Measurements from ENCODE around the gene SREBF1.

Gene SREBF1

DNA sequence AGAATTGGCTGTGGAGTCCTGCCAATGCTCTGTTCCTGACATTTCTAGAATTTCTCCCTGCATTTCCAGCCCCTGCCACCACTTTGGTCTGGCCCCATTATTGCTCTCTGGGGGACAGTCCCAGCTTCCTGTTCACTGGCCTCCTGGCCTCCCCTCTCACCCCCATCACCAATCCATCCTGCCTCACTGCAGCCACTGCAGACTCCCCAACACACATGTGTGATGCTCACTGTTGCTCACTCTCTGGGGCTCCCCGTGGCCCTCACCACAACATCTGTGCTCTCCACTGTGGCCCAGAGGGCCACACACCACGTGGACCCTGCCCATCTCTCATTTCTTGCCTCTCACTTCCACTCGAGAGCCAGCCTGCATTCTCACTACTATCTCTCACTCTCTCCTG lies 64.6 kb downstream of the SREBF1 start:
- no peak overlapping the region for H3K27ac ChIP-seq
- TF ChIP-seq, protein P1, sequence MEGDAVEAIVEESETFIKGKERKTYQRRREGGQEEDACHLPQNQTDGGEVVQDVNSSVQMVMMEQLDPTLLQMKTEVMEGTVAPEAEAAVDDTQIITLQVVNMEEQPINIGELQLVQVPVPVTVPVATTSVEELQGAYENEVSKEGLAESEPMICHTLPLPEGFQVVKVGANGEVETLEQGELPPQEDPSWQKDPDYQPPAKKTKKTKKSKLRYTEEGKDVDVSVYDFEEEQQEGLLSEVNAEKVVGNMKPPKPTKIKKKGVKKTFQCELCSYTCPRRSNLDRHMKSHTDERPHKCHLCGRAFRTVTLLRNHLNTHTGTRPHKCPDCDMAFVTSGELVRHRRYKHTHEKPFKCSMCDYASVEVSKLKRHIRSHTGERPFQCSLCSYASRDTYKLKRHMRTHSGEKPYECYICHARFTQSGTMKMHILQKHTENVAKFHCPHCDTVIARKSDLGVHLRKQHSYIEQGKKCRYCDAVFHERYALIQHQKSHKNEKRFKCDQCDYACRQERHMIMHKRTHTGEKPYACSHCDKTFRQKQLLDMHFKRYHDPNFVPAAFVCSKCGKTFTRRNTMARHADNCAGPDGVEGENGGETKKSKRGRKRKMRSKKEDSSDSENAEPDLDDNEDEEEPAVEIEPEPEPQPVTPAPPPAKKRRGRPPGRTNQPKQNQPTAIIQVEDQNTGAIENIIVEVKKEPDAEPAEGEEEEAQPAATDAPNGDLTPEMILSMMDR (conservative IDR thresholded peaks at IDR 0.05): no peak

DNA sequence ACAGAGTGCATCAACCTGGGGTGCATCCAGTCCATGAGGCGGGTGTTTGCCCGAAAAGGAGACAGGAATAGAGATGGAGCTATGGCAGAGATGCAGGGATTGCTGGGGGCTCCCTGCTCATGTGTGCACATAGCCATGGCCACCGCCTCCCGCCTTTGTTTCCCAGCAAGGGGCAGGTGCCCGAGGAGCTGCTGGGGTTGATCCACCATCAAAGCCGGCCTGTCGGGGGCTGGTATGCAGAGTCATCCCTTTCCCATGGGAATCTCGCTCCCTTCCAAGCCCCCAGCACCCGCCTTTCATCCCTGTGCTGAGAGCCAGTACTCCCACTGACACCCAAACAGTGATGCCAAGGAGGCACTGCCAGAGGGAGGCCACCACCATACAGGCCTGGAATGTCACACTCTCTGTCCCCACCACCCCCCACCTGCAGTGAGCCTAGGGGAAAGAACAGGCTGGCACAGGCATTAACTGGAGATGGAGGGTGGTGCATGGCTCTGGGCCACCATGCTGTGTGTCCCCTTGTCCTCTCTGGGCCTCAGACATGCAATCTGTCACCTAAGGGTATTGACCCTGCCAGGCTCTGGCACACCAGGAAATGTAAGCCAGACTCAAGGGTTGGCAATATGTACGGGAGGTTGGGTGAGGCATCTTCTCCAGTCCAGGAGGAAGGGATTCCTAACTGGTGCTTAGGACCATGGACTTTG lies 65.1 kb downstream of the SREBF1 start:
- H3K27ac ChIP-seq: no peak overlapping the region

DNA sequence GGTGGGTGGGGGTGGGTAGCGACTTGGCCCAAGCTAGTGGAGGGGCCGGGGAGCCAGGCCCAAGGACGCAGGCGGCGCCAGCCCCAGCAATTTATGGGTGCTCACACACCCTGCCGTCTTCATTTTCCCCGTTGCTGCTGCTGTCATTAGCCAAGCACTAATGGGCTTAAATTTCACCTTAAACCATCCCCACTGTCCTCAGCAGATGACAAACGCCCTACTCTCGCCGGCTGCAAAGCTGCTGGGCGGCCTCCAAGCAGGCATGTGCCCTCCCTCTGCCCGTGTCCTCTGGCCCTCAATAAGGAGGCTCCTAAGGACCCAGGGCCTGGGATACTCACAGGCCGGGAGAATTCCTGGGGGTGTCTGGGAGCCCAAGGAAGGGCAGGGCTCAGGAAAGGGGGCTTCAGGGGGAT lies 66.1 kb downstream of the SREBF1 start:
- no peak overlapping the region for H3K27ac ChIP-seq
- TF ChIP-seq, protein P1 (conservative IDR thresholded peaks at IDR 0.05): no peak

More for the DNA sequence above, 65.1 kb downstream of the SREBF1 start:
- TF ChIP-seq, protein P1 (conservative IDR thresholded peaks at IDR 0.05): no peak

DNA sequence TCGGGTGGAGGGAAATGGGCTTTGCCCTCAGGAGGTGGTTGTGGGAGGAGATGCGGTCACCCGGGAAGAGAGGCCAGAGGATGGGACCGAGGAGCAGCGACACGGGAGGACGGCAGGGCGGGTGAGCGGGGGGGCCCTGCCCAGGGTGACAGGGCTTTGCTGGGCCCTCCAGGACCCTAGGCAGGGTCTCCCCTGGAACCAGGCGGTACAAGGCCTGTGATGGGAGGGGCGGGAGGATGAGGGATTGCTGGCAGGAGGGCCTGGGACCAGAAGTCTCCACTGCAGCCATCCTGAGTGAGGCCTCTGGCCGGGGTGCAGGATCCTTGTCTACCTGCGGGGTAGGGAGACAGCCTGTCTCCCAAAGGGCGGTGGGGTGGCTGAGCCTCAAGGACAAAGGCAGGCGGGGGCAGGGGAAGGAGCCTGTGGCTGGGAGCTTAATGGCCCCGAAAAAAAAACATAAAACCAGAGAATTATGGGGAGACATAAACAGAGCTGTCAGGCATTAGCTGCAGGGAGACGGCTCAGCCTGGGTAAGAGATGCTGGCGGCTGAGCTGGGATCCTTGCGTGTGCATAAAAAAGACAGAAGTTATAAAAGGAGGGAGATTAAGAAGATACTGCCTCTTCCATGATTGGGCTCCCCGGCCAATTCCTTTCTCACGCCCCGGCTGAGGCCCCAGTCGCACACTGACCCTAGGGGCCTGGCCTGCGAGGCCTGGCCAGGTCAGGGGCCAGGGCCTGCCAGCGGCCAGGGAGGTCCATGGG lies 66.7 kb downstream of the SREBF1 start:
- no peak overlapping the region for H3K27ac ChIP-seq
- TF ChIP-seq, protein P1 (conservative IDR thresholded peaks at IDR 0.05): no peak

DNA sequence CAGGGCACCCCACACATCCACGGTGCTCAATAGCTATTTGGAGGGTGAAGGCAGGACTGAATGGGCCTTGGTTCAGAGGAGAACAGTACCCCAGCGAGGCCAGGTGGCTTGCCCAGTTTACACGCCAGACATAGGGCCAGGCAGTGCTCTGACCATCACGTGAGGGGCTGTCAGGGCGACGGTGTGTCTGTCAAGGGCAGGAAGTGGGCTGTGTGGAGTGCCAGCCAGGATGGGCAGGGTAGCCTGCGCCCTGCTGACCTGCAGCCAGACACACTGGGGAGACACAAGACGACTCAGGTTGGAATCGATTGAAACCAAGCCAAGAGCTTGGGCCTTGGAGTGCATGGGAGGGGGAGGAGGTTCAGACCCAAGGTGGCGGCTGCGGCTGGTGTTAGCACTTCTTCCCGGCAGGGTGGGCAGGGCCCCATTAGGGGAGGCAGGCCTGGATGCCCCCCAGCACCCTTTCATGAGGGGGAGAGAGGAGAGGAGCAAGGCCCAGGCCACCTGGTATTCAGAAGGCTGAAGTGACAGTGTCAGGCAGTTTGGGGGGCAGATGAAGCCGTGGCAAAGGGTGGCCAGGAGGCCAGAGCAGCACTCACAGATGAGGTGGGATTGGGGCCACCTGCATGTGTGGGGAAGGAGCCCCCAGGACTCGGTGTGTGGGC lies 68.2 kb downstream of the SREBF1 start:
- no peak overlapping the region for H3K27ac ChIP-seq

DNA sequence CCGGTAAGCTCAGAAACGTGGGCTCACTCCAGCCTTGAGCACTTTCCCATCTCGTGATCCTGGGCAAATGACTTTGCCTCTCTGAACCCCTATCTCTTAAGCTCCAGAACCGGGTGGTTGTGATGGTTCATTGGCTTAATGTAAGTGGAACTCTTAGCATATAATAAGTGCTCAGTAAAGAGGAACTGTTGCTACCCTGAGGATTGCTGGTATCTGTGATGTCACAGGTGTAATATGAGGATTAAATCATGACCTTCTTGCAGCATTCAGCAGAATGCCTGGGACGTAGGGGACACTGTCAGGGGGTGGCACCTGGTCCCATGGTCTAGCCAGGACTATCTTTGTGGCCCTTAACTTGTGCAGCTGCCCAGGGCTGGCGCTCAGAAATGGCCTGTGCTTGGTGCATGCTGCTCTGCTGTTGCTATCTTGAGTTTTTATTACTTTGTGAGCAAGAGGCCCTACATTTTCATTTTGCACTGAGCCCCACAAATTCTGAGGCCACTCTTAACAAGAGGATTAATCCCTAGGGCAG lies 68.8 kb downstream of the SREBF1 start:
- TF ChIP-seq, protein P1 (conservative IDR thresholded peaks at IDR 0.05): no peak
- H3K27ac ChIP-seq: no peak overlapping the region

More for the DNA sequence above, 68.2 kb downstream of the SREBF1 start:
- TF ChIP-seq, protein P1 (conservative IDR thresholded peaks at IDR 0.05): no peak

All from VCaP (cell line).